ENCODE results near the gene GNB1L.

GNB1L gene

GRCh38 chr22:19821523-19822300 lies 33.0 kb downstream of the GNB1L start:
- DNase-seq: no peak

- peak; percentile 6 for DNase-seq
Observed at GRCh38 chr22:19820880-19821522, 33.7 kb downstream of the GNB1L start.

- no peak for DNase-seq
Observed at GRCh38 chr22:19819911-19820879, 34.5 kb downstream of the GNB1L start.

- DNase-seq: no peak
Observed at GRCh38 chr22:19819208-19819910, 35.3 kb downstream of the GNB1L start.

- DNase-seq: no peak
Observed at GRCh38 chr22:19818324-19819207, 36.1 kb downstream of the GNB1L start.

- DNase-seq: no peak
Observed at GRCh38 chr22:19816372-19817119, 38.1 kb downstream of the GNB1L start.

GRCh38 chr22:19815823-19816290 lies 38.8 kb downstream of the GNB1L start:
- no peak for DNase-seq

GRCh38 chr22:19815093-19815822 lies 39.4 kb downstream of the GNB1L start:
- DNase-seq: no peak

- no peak for DNase-seq
Observed at GRCh38 chr22:19814428-19814827, 40.2 kb downstream of the GNB1L start.

GRCh38 chr22:19812910-19813309 lies 41.8 kb downstream of the GNB1L start:
- no peak for DNase-seq

- DNase-seq: no peak
Observed at GRCh38 chr22:19811811-19812771, 42.6 kb downstream of the GNB1L start.

GRCh38 chr22:19811211-19811621 lies 43.5 kb downstream of the GNB1L start:
- DNase-seq: no peak

GRCh38 chr22:19810381-19811201 lies 44.1 kb downstream of the GNB1L start:
- no peak for DNase-seq

- DNase-seq: no peak
Observed at GRCh38 chr22:19809741-19810140, 44.9 kb downstream of the GNB1L start.

- DNase-seq: no peak
Observed at GRCh38 chr22:19808873-19809478, 45.7 kb downstream of the GNB1L start.

- peak; percentile 58 for DNase-seq
Observed at GRCh38 chr22:19807914-19808872, 46.5 kb downstream of the GNB1L start.
